Heart left ventricle (tissue), 16 donors: Measurements from ENCODE around the gene ME1. TPM values are rescaled to one million over a fixed set of nuclear protein-coding genes. Genes with fewer than 3 reads are reported as not detected.
A peak's percentile ranks its signal among the peaks of the same experiment; 100 is the strongest.

Source experiments
- ATAC-seq, 4 donors: fragments of 200-7000 bp; cut with Tn5 transposase; one replicate each; pipeline ENCODE4 v1.9.1; 2020 to 2022; ENCODE audit warnings: moderate library complexity in 4 of 4, mild to moderate bottlenecking in 3 of 4, moderate number of reproducible peaks in 1 of 4
- DNase-seq, 5 donors: peaks; one replicate each; pipeline ENCODE4 v3.0.0-alpha.2; 2020
- H3K27ac ChIP-seq, 12 donors: fragments of 200-600 bp; sonication (generic) in 4 of 12; one replicate each; pipeline versions ENCODE4 v1.5.0 to v1.8.0; 2016 to 2022; ENCODE audit warnings: mild to moderate bottlenecking in 2 of 12
- H3K27me3 ChIP-seq, 9 donors: fragments of 200-600 bp; sonication (generic) in 2 of 9; one replicate each; pipeline versions ENCODE4 v1.5.1 to v1.8.0; 2016 to 2022; ENCODE audit warnings: mild to moderate bottlenecking in 3 of 9
- H3K36me3 ChIP-seq, 9 donors: fragments of 200-600 bp; sonication (generic) in 2 of 9; one replicate each; pipeline versions ENCODE4 v1.5.0 to v1.8.0; 2018 to 2022; ENCODE audit warnings: mild to moderate bottlenecking in 2 of 9
- H3K4me1 ChIP-seq, 12 donors: fragments of 200-600 bp; sonication (generic) in 4 of 12; one replicate each; pipeline versions ENCODE4 v1.5.0 to v1.8.0; 2016 to 2022; ENCODE audit warnings: mild to moderate bottlenecking in 3 of 12
- H3K4me3 ChIP-seq, 12 donors: fragments of 200-600 bp; sonication (generic) in 4 of 12; one replicate each; pipeline versions ENCODE4 v1.5.0 to v1.8.0; 2017 to 2022; ENCODE audit warnings: mild to moderate bottlenecking in 9 of 12, moderate library complexity in 4 of 12
- H3K9me3 ChIP-seq, 12 donors: fragments of 200-600 bp; sonication (generic) in 4 of 12; one replicate each; pipeline versions ENCODE4 v1.5.0 to v1.8.0; 2016 to 2022; ENCODE audit warnings: mild to moderate bottlenecking in 1 of 12
- CTCF ChIP-seq, 12 donors: fragments of 200-600 bp; sonication (generic) in 4 of 12; IDR thresholded peaks; one replicate each; pipeline versions ENCODE4 v1.5.0 to v1.8.0; 2018 to 2022; ENCODE audit warnings: antibody characterized with exemption in 12 of 12, mild to moderate bottlenecking in 5 of 12
- POLR2A ChIP-seq, 2 donors: fragments of 450-650 bp; IDR thresholded peaks; one replicate each; pipeline ENCODE4 v1.6.1; 2017; ENCODE audit warnings: antibody characterized with exemption in 2 of 2, mild to moderate bottlenecking in 2 of 2, moderate library complexity in 2 of 2
- WGBS, 4 donors: extraction: QIAGEN DNeasy Blood & Tissue Kit in 2 of 4; methylation state at CpG; one replicate each; pipeline versions ENCODE4 v1.1.5 to v1.1.7; 2013 to 2018; 5-methylcytosine and 5-hydroxymethylcytosine counted together
- intact Hi-C, 10 donors: fragments of 100-400 bp; cut with DNase I; formaldehyde crosslinking; loops; one replicate each; pipeline versions ENCODE4 v1.11.1 to v1.14.2; 2022
- polyA plus RNA-seq, 2 donors: library from polyadenylated mRNA; stranded (reverse); fragments of 200-250 nt; gene quantifications; one replicate each; pipeline ENCODE4 v1.2.3, GENCODE V29; 2013
- total RNA-seq, 9 donors: library from RNA; depleted of rRNA in 2 of 9; stranded (reverse); fragments of >200 nt in 2 of 9; fragmentation: NEBNext Ultra II Directional in 3 of 9; extraction: Animal tissue kit (Norgen Biotek cat#: 25700) in 3 of 9; gene quantifications; one replicate each; pipeline versions ENCODE4 v1.1.0 to v1.2.4, GENCODE V29; 2016 to 2023
- donor health status: ischemic (EF 13 %, LVEDD 7.1; RV severe dilation, severe dysfunction).
- donor health status: healthy with polysubstance abuse.
- donor health status: DM: no; HTN: yes; CAD: no.
- donor health status: DM: no; HTN: no; CAD: no.
- donor health status: ischemic (EF 25% LVEDD 6.9; RV normal size, moderate dysfunction).
- donor health status: ischemic (EF 25% LVEDD 5.7; RV mildly dilated, moderate dysfunction).
- donor health status: healthy.
- donor health status: DM: yes; HTN: yes; CAD: no.
- donor health status: ischemic (EF 35%, LVEDD 5.7; RV mildly dilated, moderate dysfunction).
- donor health status: nonischemic (EF 11% LVEDD 7.7; RV severe dilation, severe dysfunction).
- donor health status: DM: yes; HTN: yes; CAD: no.
- donor health status: PGD.
- donor health status: ischemic (EF 29% LVEDD 5.4; RV normal size, mild dysfunction).
- donor health status: nonischemic (EF 23%, LVEDD 6.1; RV moderate dilation, normal function).

The ME1 gene
- total and polyA plus RNA-seq, 11 donors: 7.0 to 28.5 (median 18.1) TPM

GRCh38 chr6:83433177-83433576 lies 2.3 kb upstream of the ME1 start:
- H3K4me3 ChIP-seq: no peak overlapping the region
- no peak overlapping the region for H3K27ac ChIP-seq
- H3K27me3 ChIP-seq: no peaks in the 10 kb centered on the region
- TF ChIP-seq POLR2A (IDR thresholded peaks at IDR 0.05): no peak
- TF ChIP-seq CTCF (IDR thresholded peaks at IDR 0.05): no peak
- H3K36me3 ChIP-seq: no peaks in the 10 kb centered on the region
- no peak for ATAC-seq
- peaks cover 0 to 15% (median 6%) of the 10 kb centered on the region in 12 donors for H3K4me1 ChIP-seq
- intact Hi-C loops: loop anchor here in 1 of 10 donors (5.0 kb wide), 1 partner anchor 79 kb away; the partner anchor contains the start of gene PRSS35
- no peak for DNase-seq
- no peaks in the 10 kb centered on the region for H3K9me3 ChIP-seq

GRCh38 chr6:83432636-83433035 lies 1.8 kb upstream of the ME1 start:
- TF ChIP-seq CTCF (IDR thresholded peaks at IDR 0.05) (no peak), POLR2A (IDR thresholded peaks at IDR 0.05) (no peak)
- no peak overlapping the region for H3K4me3 ChIP-seq
- 89 to 94% (median 92%) methylated on average over 2 of the region's 2 CpGs for WGBS, 4 donors
- no peaks in the 10 kb centered on the region for H3K27me3 ChIP-seq
- H3K4me1 ChIP-seq: peaks cover 0 to 15% (median 6%) of the 10 kb centered on the region in 12 donors
- no peaks in the 10 kb centered on the region for H3K9me3 ChIP-seq
- H3K27ac ChIP-seq: no peak overlapping the region
- ATAC-seq (no peak), DNase-seq (no peak)
- intact Hi-C loops: loop anchor here in 1 of 10 donors (5.0 kb wide), 1 partner anchor 80 kb away; the partner anchor contains the start of gene PRSS35
- H3K36me3 ChIP-seq: no peaks in the 10 kb centered on the region

- H3K4me1 ChIP-seq: peaks cover 0 to 15% (median 6%) of the 10 kb centered on the region in 12 donors
- TF ChIP-seq POLR2A (IDR thresholded peaks at IDR 0.05) (no peak), CTCF (IDR thresholded peaks at IDR 0.05) (no peak)
- H3K27ac ChIP-seq: peak overlapping the region in 11 of 12 donors; percentile 51 to 81 (median 70)
- no peaks in the 10 kb centered on the region for H3K36me3 ChIP-seq
- peak overlapping the region in 10 of 12 donors; percentile 59 to 88 (median 72) for H3K4me3 ChIP-seq
- H3K27me3 ChIP-seq: no peaks in the 10 kb centered on the region
- peak in 2 of 4 donors; percentile 7 to 17 for ATAC-seq
- H3K9me3 ChIP-seq: no peaks in the 10 kb centered on the region
- intact Hi-C loops: loop anchor here in 1 of 10 donors (5.0 kb wide), 1 partner anchor 81 kb away; the partner anchor contains the start of gene PRSS35
- 85 to 88% (median 85%) methylated on average over 18 to 19 of the region's 19 CpGs for WGBS, 4 donors
- no peak for DNase-seq
These were observed 799 bp upstream of the ME1 start for GRCh38 chr6:83431545-83432155.

GRCh38 chr6:83429857-83430610 lies 817 bp downstream of the ME1 start:
- intact Hi-C loops: loop anchor here in 2 of 10 donors (5.0 to 10.0 kb wide), 2 partner anchors 82 to 205 kb away; partner anchors contain the start of gene PRSS35 (in 1 of the 2)
- WGBS, 4 donors: 45 to 51% (median 46%) methylated on average over 13 of the region's 13 CpGs

More at GRCh38 chr6:83429857-83430610, 817 bp downstream of the ME1 start:
- Histone ChIP-seq H3K36me3 (no peaks in the 10 kb centered on the region), H3K9me3 (peaks cover 0 to 5% (median under 1%) of the 10 kb centered on the region in 12 donors), H3K27ac (peak overlapping the region in 10 of 12 donors; percentile 29 to 81 (median 72)), H3K27me3 (no peaks in the 10 kb centered on the region), H3K4me1 (peaks cover 0 to 15% (median 6%) of the 10 kb centered on the region in 12 donors), H3K4me3 (peak overlapping the region; percentile 51 to 88 (median 68))
- ATAC-seq (peak in 3 of 4 donors; percentile 31 to 52 (median 50)), DNase-seq (no peak)
- no peak for TF ChIP-seq POLR2A (IDR thresholded peaks at IDR 0.05)
